ENCODE results near the gene ZNF555. TPM values are rescaled to one million over a fixed set of nuclear protein-coding genes. Genes with fewer than 3 reads are reported as not detected.

ZNF555 gene
- total and polyA plus RNA-seq, 9 of the 15 experiments (the other 6 are each of a cell fraction or from before 2014, with no cell fraction given): 2.0 to 6.7 (median 5.4) TPM

- WGBS (ENCODE audit: insufficient coverage, low coverage, missing lambda C conversion rate): 51% methylated on average over 17 of the region's 17 CpGs
- intact Hi-C loops (cut with micrococcal nuclease): no loop called here
- Histone ChIP-seq H3K9me1 (ENCODE audit: control insufficient read depth, insufficient read depth, low read length) (no peaks in the 10 kb centered on the region), H3K79me2 (ENCODE audit: control insufficient read depth, insufficient read depth, low read length) (no peaks in the 10 kb centered on the region), H3K4me1 (replicated peaks in 1 of 2; ENCODE audit: control insufficient read depth in 2 of 2, insufficient read depth in 2 of 2, low read length in 2 of 2) (peaks cover 5 to 8% of the 10 kb centered on the region in 2 experiments; a peak in 3 of 5 replicates), H3K9me3 (replicated peaks; ENCODE audit: control insufficient read depth, insufficient read depth, low read depth, low read length) (peaks cover 3% of the 10 kb centered on the region; the same call in 1 of the 2 replicates), H3K4me2 (ENCODE audit: insufficient read depth, low read length) (no peak overlapping the region), H3K9ac (ENCODE audit: insufficient read depth in 1 of 2, low read depth in 2 of 2, low read length in 2 of 2) (no peak overlapping the region; a peak in 1 of 4 replicates), H4K20me1 (replicated peaks; ENCODE audit: control insufficient read depth, insufficient read depth, low read length) (no peaks in the 10 kb centered on the region), H3K27me3 (ENCODE audit: control insufficient read depth in 2 of 2, insufficient read depth in 2 of 2, low read length in 2 of 2) (no peaks in the 10 kb centered on the region), H2AFZ (ENCODE audit: low read depth, low read length) (no peak overlapping the region), H3K4me3 (no peak overlapping the region), H3K27ac (ENCODE audit: extremely low read depth, low read depth, low read length) (no peak overlapping the region), H3K36me3 (ENCODE audit: control insufficient read depth, insufficient read depth, low read length) (no peaks in the 10 kb centered on the region)
- ATAC-seq (no peak), DNase-seq (ENCODE audit: extremely low read depth in 1 of 4, low spot score in 3 of 4) (no peak), FAIRE-seq (no peak)
- ChIA-PET POLR2A (interaction anchor here (1.1 kb wide), 1 partner anchor 65 kb away, joined by 3 read pairs; no protein-coding TSS in a partner anchor), CTCF (ENCODE audit: low intra/inter-chr PET ratio) (no interaction called here)
- BruUV-seq (replicated peaks): no TSS peak
- in situ Hi-C loops (cut with MboI): no loop called here
- TF ChIP-seq ZNF239 (CRISPR knock-in tag; IDR thresholded peaks at IDR 0.05): no peak
- TF ChIP-seq E2F6 (IDR thresholded peaks at IDR 0.05; ENCODE audit: borderline replicate concordance in 1 of 2, extremely low read depth in 1 of 2, insufficient read depth in 1 of 2, insufficient read length in 1 of 2, low read depth in 1 of 2, low read length in 1 of 2, poor library complexity in 1 of 2, severe bottlenecking in 1 of 2): no peak
- TF ChIP-seq ARID3B (CRISPR knock-in tag; IDR thresholded peaks at IDR 0.05; ENCODE audit: borderline replicate concordance): no peak
- no peak for TF ChIP-seq DLX4 (CRISPR knock-in tag; IDR thresholded peaks at IDR 0.05)
- TF ChIP-seq NUFIP1 (IDR thresholded peaks at IDR 0.05; ENCODE audit: partially characterized antibody): no peak
- no peak for TF ChIP-seq BRD9 (IDR thresholded peaks at IDR 0.05; ENCODE audit: low read depth, partially characterized antibody)
- TF ChIP-seq IRF2 (CRISPR knock-in tag; IDR thresholded peaks at IDR 0.05): no peak
- TF ChIP-seq ATF7 (IDR thresholded peaks at IDR 0.05): no peak
- no peak for TF ChIP-seq SREBF2 (CRISPR knock-in tag; IDR thresholded peaks at IDR 0.05)
- no peak for TF ChIP-seq EP400 (IDR thresholded peaks at IDR 0.05)
- TF ChIP-seq ZNF830 (CRISPR knock-in tag; IDR thresholded peaks at IDR 0.05): no peak
- TF ChIP-seq SIN3A (IDR thresholded peaks at IDR 0.05; ENCODE audit: borderline replicate concordance in 2 of 2, control insufficient read depth in 1 of 2, low read depth in 2 of 2, low read length in 2 of 2): no peak
- no peak for TF ChIP-seq ZNF589 (CRISPR knock-in tag; IDR thresholded peaks at IDR 0.05; ENCODE audit: low read depth)
- no peak for TF ChIP-seq ZNF212 (CRISPR knock-in tag; IDR thresholded peaks at IDR 0.05)
Observed at GRCh38 chr19:2885736-2886135, 44.5 kb downstream of the ZNF555 start.

Data from K562 (cell line).